Thoracic aorta (tissue), 2 donors: Measurements from ENCODE around the gene DNAAF1. TPM values are rescaled to one million over a fixed set of nuclear protein-coding genes. Genes with fewer than 3 reads are reported as not detected.
A peak's percentile ranks its signal among the peaks of the same experiment; 100 is the strongest.

Experiments
- ATAC-seq: fragments of 150-250 bp; one replicate; pipeline ENCODE4 v1.8.0; 2017; ENCODE audit warnings: low read depth; ENCODE audit not compliant: insufficient number of reproducible peaks, low FRiP score
- DNase-seq: peaks from one replicate; pipeline ENCODE4 v3.0.0-alpha.2; 2020; ENCODE audit warnings: low spot score
- H3K27ac ChIP-seq, 2 donors: fragments of 200-600 bp; sonication (generic); 1 replicate in 1 of 2; 2 replicates in 1 of 2; pipeline ENCODE4 v1.5.1; 2016; ENCODE audit warnings: mild to moderate bottlenecking in 2 of 2, moderate library complexity in 2 of 2
- H3K27me3 ChIP-seq: fragments of 200-600 bp; sonication (generic); replicated peaks from 2 replicates; pipeline ENCODE4 v1.6.0; 2016; ENCODE audit warnings: mild to moderate bottlenecking; ENCODE audit not compliant: insufficient read depth
- H3K36me3 ChIP-seq: fragments of 200-600 bp; sonication (generic); one replicate; pipeline ENCODE4 v1.5.1; 2016
- H3K4me1 ChIP-seq, 2 donors: fragments of 200-600 bp; sonication (generic); 1 replicate in 1 of 2; 2 replicates in 1 of 2; pipeline versions ENCODE4 v1.5.1 to v1.6.0; 2016; ENCODE audit warnings: low read depth in 2 of 2, mild to moderate bottlenecking in 1 of 2; ENCODE audit not compliant: control insufficient read depth in 1 of 2
- H3K4me3 ChIP-seq: fragments of 200-600 bp; sonication (generic); 2 replicates; pipeline ENCODE4 v1.5.1; 2016; ENCODE audit warnings: mild to moderate bottlenecking
- H3K9me3 ChIP-seq: fragments of 200-600 bp; sonication (generic); 2 replicates; pipeline ENCODE4 v1.5.1; 2016
- CTCF ChIP-seq: fragments of 200-600 bp; sonication (generic); IDR thresholded peaks from one replicate; pipeline ENCODE4 v1.5.1; 2019; ENCODE audit warnings: antibody characterized with exemption
- total RNA-seq, 2 donors: library from RNA; depleted of rRNA; stranded (reverse); fragments of >200 nt; gene quantifications; one replicate each; pipeline versions ENCODE4 v1.1.0 to v1.2.3, GENCODE V29; 2016

DNAAF1 gene
- total RNA-seq, 2 donors from 2014 or later, result not detected

DNA sequence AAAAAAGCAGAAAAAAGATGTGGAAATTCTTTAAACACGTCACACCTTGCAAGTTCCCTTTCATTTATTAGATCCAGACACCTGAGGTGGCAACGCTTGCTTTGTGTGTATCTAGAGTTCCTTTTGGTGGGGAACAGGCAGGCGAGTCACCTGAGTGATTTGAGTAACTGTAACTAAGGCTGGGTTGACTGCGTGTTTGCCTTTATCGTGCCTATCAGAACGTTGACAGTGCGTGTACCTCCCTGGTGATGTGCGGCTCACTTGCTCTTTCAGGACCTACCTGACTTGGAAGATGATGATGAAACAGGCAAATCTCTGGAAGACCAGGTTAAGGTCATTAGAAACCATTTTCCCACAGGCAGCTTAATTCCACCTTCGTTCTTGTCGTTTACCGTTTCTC is 29.3 kb downstream of the DNAAF1 start:
- Histone ChIP-seq H3K36me3 (peaks cover 8% of the 10 kb centered on the region), H3K27ac (no peak overlapping the region), H3K4me1 (peaks cover 20 to 34% of the 10 kb centered on the region in 2 donors), H3K27me3 (no peaks in the 10 kb centered on the region), H3K9me3 (no peaks in the 10 kb centered on the region), H3K4me3 (no peak overlapping the region)
- TF ChIP-seq CTCF, result no peak
- DNase-seq (no peak), ATAC-seq (no peak)

GRCh38 chr16:84175350-84176081 is 30.4 kb downstream of the DNAAF1 start:
- H3K27ac ChIP-seq, result peak overlapping the region; percentile 80 to 91
- no peak overlapping the region for H3K4me3 ChIP-seq
- peaks cover 20 to 34% of the 10 kb centered on the region in 2 donors for H3K4me1 ChIP-seq
- ATAC-seq (no peak), DNase-seq (no peak)
- no peaks in the 10 kb centered on the region for H3K27me3 ChIP-seq
- peaks cover 15% of the 10 kb centered on the region for H3K36me3 ChIP-seq
- TF ChIP-seq CTCF, result peak; percentile 80
- no peaks in the 10 kb centered on the region for H3K9me3 ChIP-seq

DNA sequence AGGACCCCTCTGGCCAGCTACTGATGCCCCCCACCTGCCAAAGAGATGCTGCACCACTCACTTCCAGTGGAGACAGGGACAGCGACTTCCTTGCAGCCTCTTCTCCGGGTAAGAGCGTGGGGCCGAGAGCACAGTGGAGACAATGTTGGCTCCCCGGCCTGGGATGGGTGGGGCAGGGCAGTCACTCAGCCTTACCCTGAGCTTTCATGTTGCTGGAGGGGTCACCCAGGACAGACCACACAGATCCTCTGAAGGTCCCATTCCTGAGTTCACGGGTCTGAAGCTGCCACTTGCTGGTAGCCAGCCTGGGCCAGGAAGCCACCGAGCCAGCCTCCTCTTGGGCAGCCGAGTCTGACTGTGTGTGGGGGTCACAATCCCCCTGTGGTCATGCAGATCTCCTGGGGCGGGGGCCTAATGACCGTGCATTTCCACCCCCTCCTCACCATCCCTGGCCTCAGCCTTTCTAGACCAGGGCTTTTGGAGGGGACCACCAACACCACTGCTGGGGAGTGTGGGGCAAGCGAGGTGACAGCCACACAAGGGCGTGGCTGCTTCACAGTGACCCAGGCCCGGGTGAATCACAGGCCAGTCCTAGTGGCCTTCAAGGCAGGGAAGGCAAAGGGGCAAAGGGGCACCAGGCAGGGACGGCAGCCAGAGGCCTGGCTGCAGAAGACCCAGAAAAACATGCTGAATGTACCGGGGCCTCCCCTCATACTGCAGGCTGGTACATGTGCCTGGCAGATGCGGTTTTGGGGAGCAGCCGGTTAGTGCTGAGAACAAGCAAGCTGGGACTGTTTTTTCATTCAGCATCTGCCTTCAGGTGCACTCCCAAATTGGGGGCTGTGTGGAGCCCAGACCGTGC is 31.3 kb downstream of the DNAAF1 start:
- TF ChIP-seq CTCF, result no peak
- peaks cover 20 to 34% of the 10 kb centered on the region in 2 donors for H3K4me1 ChIP-seq
- H3K27ac ChIP-seq, result peak overlapping the region; percentile 80 to 91
- no peak for DNase-seq
- no peak for ATAC-seq
- peaks cover 22% of the 10 kb centered on the region for H3K36me3 ChIP-seq
- no peaks in the 10 kb centered on the region for H3K27me3 ChIP-seq
- no peaks in the 10 kb centered on the region for H3K9me3 ChIP-seq
- no peak overlapping the region for H3K4me3 ChIP-seq

DNA sequence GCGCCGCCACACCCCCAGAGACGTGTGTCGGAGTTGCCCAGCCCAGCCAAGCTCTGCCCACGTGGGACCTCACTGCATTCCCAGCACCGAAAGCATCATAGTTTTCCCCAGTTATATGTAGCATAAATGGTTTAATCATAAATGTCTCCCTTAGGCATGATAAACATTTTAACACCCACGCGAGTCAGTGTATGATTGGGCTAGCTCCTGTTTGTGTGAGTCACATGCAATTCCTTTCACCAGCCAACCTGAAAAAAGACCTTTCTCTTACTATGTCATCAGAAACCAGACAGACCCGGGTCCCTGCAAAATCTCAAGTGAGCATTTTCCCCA is 32.6 kb downstream of the DNAAF1 start:
- Histone ChIP-seq H3K27ac (peak overlapping the region; percentile 80 to 91), H3K36me3 (peaks cover 32% of the 10 kb centered on the region), H3K4me3 (no peak overlapping the region), H3K9me3 (no peaks in the 10 kb centered on the region), H3K27me3 (no peaks in the 10 kb centered on the region), H3K4me1 (peaks cover 20 to 34% of the 10 kb centered on the region in 2 donors)
- ATAC-seq, result no peak
- no peak for TF ChIP-seq CTCF
- DNase-seq, result peak; percentile 21

DNA sequence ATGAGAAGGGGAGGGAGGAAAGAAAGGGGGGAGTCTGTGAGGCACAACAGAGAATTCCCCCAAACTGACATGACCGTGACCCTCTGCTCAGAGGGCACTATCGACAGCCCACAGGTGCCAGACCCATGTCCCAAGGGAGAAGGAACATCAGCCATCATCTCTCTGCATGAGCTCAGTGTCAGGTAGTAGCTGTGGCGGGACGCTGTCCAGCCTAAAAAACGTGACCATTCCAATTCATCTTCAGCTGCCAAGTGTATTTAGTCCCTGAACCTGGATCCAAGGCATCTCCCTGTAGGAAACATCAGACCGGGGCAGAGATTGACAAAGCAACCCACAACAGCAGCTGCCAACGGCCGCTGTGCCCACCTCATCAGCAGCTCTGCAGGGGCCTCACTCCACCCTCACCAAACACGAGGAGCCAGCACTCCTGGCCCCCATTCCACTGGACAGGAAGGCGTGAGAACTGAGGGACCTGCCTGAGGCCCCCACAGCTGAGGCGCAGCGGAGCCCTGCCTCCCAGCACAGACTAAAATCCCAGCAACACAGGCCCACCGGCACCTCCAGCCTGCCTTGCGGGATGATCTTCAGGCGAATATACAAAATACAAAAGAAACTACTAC is 33.1 kb downstream of the DNAAF1 start:
- ATAC-seq (no peak), DNase-seq (no peak)
- Histone ChIP-seq H3K36me3 (peaks cover 38% of the 10 kb centered on the region), H3K4me1 (peaks cover 20 to 34% of the 10 kb centered on the region in 2 donors), H3K9me3 (no peaks in the 10 kb centered on the region), H3K27me3 (no peaks in the 10 kb centered on the region), H3K27ac (peak overlapping the region; percentile 80 to 91), H3K4me3 (no peak overlapping the region)
- TF ChIP-seq CTCF, result no peak
